OCI-LY1 (cell line): ENCODE measurements around the gene GNA12.

Experiments used
- H2AFZ ChIP-seq: fragments of 200-600 bp; sonication (generic), shearing (Covaris generic); 2 replicates; pipeline ENCODE4 v1.6.0; 2014; ENCODE audit warnings: antibody characterized with exemption, mild to moderate bottlenecking, low read length
- H3F3A ChIP-seq: fragments of 200-600 bp; sonication (generic), shearing (Covaris generic); 2 replicates; pipeline ENCODE4 v1.6.0; 2014; ENCODE audit warnings: mild to moderate bottlenecking, antibody characterized with exemption, low read length, moderate library complexity; ENCODE audit not compliant: insufficient read depth
- H3K27ac ChIP-seq: fragments of 200-600 bp; sonication (generic); 2 replicates; pipeline ENCODE4 v1.5.1; 2014; ENCODE audit warnings: low read length, mixed run types, mild to moderate bottlenecking, low read depth; ENCODE audit not compliant: poor library complexity, severe bottlenecking
- H3K27me3 ChIP-seq: fragments of 200-600 bp; sonication (generic); 2 replicates; pipeline ENCODE4 v1.6.0; 2014; ENCODE audit warnings: antibody characterized with exemption, mild to moderate bottlenecking, low read length, moderate library complexity; ENCODE audit not compliant: insufficient read depth
- H3K36me3 ChIP-seq: fragments of 200-600 bp; sonication (generic); 2 replicates; pipeline ENCODE4 v1.6.1; 2014; ENCODE audit warnings: mild to moderate bottlenecking, antibody characterized with exemption, low read length, moderate library complexity, mixed read lengths; ENCODE audit not compliant: insufficient read depth
- H3K4me1 ChIP-seq: fragments of 200-600 bp; sonication (generic); 2 replicates; pipeline ENCODE4 v1.5.1; 2014; ENCODE audit warnings: mild to moderate bottlenecking, low read length, moderate library complexity; ENCODE audit not compliant: insufficient read depth, severe bottlenecking
- H3K4me2 ChIP-seq: fragments of 200-600 bp; sonication (generic), shearing (Covaris generic); 2 replicates; pipeline ENCODE4 v1.6.1; 2014; ENCODE audit warnings: low read length
- H3K4me3 ChIP-seq: fragments of 200-600 bp; sonication (generic); 2 replicates; pipeline ENCODE4 v1.5.1; 2014; ENCODE audit warnings: low read length, low read depth, mild to moderate bottlenecking, mixed read lengths; ENCODE audit not compliant: poor library complexity, severe bottlenecking
- H3K79me2 ChIP-seq: fragments of 200-600 bp; shearing (Covaris generic); 2 replicates; pipeline ENCODE4 v1.6.1; 2016; ENCODE audit warnings: mixed run types, low read length, mixed read lengths; ENCODE audit not compliant: insufficient read depth
- H3K9ac ChIP-seq: fragments of 200-600 bp; sonication (generic), shearing (Covaris generic); 2 replicates; pipeline ENCODE4 v1.6.1; 2014; ENCODE audit warnings: mild to moderate bottlenecking, low read length, mixed read lengths
- H3K9me2 ChIP-seq: fragments of 200-600 bp; sonication (generic), shearing (Covaris generic); 2 replicates; pipeline ENCODE4 v1.6.1; 2014; ENCODE audit warnings: low read depth, mild to moderate bottlenecking, low read length, mixed read lengths
- H3K9me3 ChIP-seq: fragments of 200-600 bp; shearing (Covaris generic); 2 replicates; pipeline ENCODE4 v1.6.1; 2014; ENCODE audit warnings: low read length, mixed read lengths
- H4K20me1 ChIP-seq: fragments of 200-600 bp; sonication (generic), shearing (Covaris generic); 2 replicates; pipeline ENCODE4 v1.6.0; 2016; ENCODE audit warnings: mild to moderate bottlenecking, low read length; ENCODE audit not compliant: insufficient read depth
- CTCF ChIP-seq: fragments of 200-600 bp; sonication (generic), shearing (Covaris generic); IDR thresholded peaks from 2 replicates; pipeline ENCODE4 v1.5.1; 2017; ENCODE audit warnings: mild to moderate bottlenecking, antibody characterized with exemption, low read length, moderate library complexity, mixed read lengths
- EZH2 ChIP-seq: fragments of 200-600 bp; sonication (generic), shearing (Covaris generic); IDR thresholded peaks from 2 replicates; pipeline ENCODE4 v1.8.0; 2017; ENCODE audit warnings: borderline replicate concordance, mixed run types, mild to moderate bottlenecking, antibody characterized with exemption, low read length, moderate library complexity, mixed read lengths

GNA12 gene

DNA sequence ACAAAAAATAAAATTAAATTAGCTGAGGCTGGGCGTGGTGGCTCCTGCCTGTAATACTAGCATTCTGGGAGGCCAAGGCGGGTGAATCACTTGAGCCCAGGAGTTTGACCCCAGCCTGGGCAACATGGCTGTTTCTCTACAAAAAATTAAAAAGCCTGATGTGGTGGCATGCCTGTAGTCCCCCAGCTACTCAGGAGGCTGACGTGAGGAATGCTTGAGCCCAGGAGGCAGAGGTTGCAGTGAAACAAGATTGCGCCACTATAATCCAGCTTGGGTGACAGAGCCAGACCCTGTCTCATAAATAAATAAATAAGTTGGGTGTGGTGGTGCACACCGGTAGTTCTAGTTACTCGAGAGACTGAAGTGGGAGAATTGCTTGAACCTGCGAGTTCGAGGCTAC lies 65.1 kb downstream of the GNA12 start:
- H3K4me3 ChIP-seq = no peak overlapping the region
- TF ChIP-seq EZH2 (no peak), CTCF (no peak)
- H3K4me1 ChIP-seq = no peaks in the 10 kb centered on the region
- no peak overlapping the region for H3K4me2 ChIP-seq
- no peaks in the 10 kb centered on the region for H3F3A ChIP-seq
- no peak overlapping the region for H2AFZ ChIP-seq
- H3K9me3 ChIP-seq = no peaks in the 10 kb centered on the region
- H3K9me2 ChIP-seq = no peaks in the 10 kb centered on the region
- no peaks in the 10 kb centered on the region for H3K36me3 ChIP-seq
- H3K27ac ChIP-seq = no peak overlapping the region
- no peaks in the 10 kb centered on the region for H4K20me1 ChIP-seq
- H3K27me3 ChIP-seq = no peaks in the 10 kb centered on the region
- no peaks in the 10 kb centered on the region for H3K79me2 ChIP-seq
- no peak overlapping the region for H3K9ac ChIP-seq

GRCh38 chr7:2777898-2778535 lies 66.1 kb downstream of the GNA12 start:
- Histone ChIP-seq H3K27ac (no peak overlapping the region), H3K79me2 (no peaks in the 10 kb centered on the region)

DNA sequence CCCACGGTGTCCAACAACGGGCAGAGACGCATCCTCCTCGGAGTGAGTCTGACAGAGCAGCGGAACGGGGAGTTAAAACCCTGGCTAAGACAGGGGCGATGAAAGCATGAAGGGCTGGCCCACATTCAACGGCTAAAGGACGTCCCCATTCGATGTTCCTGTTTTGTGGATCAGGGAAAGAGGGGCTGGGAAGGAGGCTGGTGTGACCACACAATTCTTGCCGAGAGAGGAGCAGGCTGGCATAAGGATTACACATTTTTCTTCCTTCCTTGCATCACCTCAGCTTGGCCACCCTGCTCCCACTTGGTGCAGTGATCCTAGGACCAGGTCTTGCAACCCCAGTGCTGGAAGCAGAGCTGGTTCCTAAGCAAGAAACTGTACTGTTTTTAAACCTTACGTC lies 67.7 kb downstream of the GNA12 start:
- no peak overlapping the region for H2AFZ ChIP-seq
- TF ChIP-seq EZH2 = no peak
- no peak for TF ChIP-seq CTCF
- H3K4me1 ChIP-seq = no peaks in the 10 kb centered on the region
- H3K9me3 ChIP-seq = no peaks in the 10 kb centered on the region
- no peak overlapping the region for H3K9ac ChIP-seq
- no peaks in the 10 kb centered on the region for H3K9me2 ChIP-seq
- H3K79me2 ChIP-seq = no peaks in the 10 kb centered on the region
- H3K27me3 ChIP-seq = no peaks in the 10 kb centered on the region
- no peak overlapping the region for H3K4me3 ChIP-seq
- no peak overlapping the region for H3K4me2 ChIP-seq
- H3F3A ChIP-seq = no peaks in the 10 kb centered on the region
- H3K36me3 ChIP-seq = no peaks in the 10 kb centered on the region; the same call in 1 of the 2 replicates
- no peak overlapping the region for H3K27ac ChIP-seq
- no peaks in the 10 kb centered on the region for H4K20me1 ChIP-seq

More at GRCh38 chr7:2777898-2778535, 66.1 kb downstream of the GNA12 start:
- Histone ChIP-seq H3K36me3 (no peaks in the 10 kb centered on the region), H2AFZ (no peak overlapping the region), H4K20me1 (no peaks in the 10 kb centered on the region), H3K4me2 (no peak overlapping the region), H3K4me3 (no peak overlapping the region), H3K9me2 (no peaks in the 10 kb centered on the region), H3K4me1 (no peaks in the 10 kb centered on the region), H3K27me3 (no peaks in the 10 kb centered on the region), H3K9me3 (no peaks in the 10 kb centered on the region), H3F3A (no peaks in the 10 kb centered on the region), H3K9ac (no peak overlapping the region)
- TF ChIP-seq EZH2 (no peak), CTCF (no peak)
